Ascending aorta (tissue), 2 donors: ENCODE results near the gene TEC. TPM values are rescaled to one million over a fixed set of nuclear protein-coding genes. Genes with fewer than 3 reads are reported as not detected.

Experiments
- DNase-seq, 2 donors: peaks; one replicate each; pipeline ENCODE4 v3.0.0-alpha.2; 2019; ENCODE audit warnings: low spot score in 2 of 2
- H3K27ac ChIP-seq, 2 donors: fragments of 200-600 bp; sonication (generic); one replicate each; pipeline ENCODE4 v1.5.1; 2016 to 2017; ENCODE audit warnings: mild to moderate bottlenecking in 1 of 2
- H3K27me3 ChIP-seq: fragments of 200-600 bp; sonication (generic); one replicate; pipeline ENCODE4 v1.5.1; 2017
- H3K36me3 ChIP-seq, 2 donors: fragments of 200-600 bp; sonication (generic); one replicate each; pipeline ENCODE4 v1.5.1; 2016
- H3K4me1 ChIP-seq, 2 donors: fragments of 200-600 bp; sonication (generic); one replicate each; pipeline ENCODE4 v1.5.1; 2016 to 2017; ENCODE audit warnings: mild to moderate bottlenecking in 1 of 2
- H3K4me3 ChIP-seq, 2 donors: fragments of 200-600 bp; sonication (generic); one replicate each; pipeline ENCODE4 v1.5.1; 2016 to 2017; ENCODE audit warnings: mild to moderate bottlenecking in 1 of 2
- H3K9me3 ChIP-seq, 2 donors: fragments of 200-600 bp; sonication (generic); one replicate each; pipeline ENCODE4 v1.5.1; 2016
- intact Hi-C: fragments of 100-400 bp; cut with DNase I; formaldehyde crosslinking; loops from one replicate; pipeline ENCODE4 v1.15.1; 2023
- total RNA-seq: library from RNA; depleted of rRNA; stranded (reverse); fragments of >200 nt; gene quantifications from one replicate; pipeline ENCODE4 v1.1.0, GENCODE V29; 2016
- TF ChIP-seq, protein P1 (sequence below), 3 experiments: fragments of 200-600 bp in 2 of 3; fragments of 450-650 bp in 1 of 3; sonication (generic) in 2 of 3; IDR thresholded peaks; one replicate each; pipeline ENCODE4 v1.5.1; 2016 to 2019; ENCODE audit warnings: antibody characterized with exemption in 3 of 3, mild to moderate bottlenecking in 1 of 3, moderate library complexity in 1 of 3

Gene TEC
- total RNA-seq, 1 donor from 2014 or later = 4.5 TPM

- Histone ChIP-seq H3K27me3 (no peaks in the 10 kb centered on the region), H3K36me3 (peaks cover 0 to 15% of the 10 kb centered on the region in 2 donors), H3K4me1 (no peaks in the 10 kb centered on the region), H3K9me3 (no peaks in the 10 kb centered on the region), H3K4me3 (no peak overlapping the region), H3K27ac (no peak overlapping the region)
- no peak for DNase-seq
- TF ChIP-seq, protein P1, sequence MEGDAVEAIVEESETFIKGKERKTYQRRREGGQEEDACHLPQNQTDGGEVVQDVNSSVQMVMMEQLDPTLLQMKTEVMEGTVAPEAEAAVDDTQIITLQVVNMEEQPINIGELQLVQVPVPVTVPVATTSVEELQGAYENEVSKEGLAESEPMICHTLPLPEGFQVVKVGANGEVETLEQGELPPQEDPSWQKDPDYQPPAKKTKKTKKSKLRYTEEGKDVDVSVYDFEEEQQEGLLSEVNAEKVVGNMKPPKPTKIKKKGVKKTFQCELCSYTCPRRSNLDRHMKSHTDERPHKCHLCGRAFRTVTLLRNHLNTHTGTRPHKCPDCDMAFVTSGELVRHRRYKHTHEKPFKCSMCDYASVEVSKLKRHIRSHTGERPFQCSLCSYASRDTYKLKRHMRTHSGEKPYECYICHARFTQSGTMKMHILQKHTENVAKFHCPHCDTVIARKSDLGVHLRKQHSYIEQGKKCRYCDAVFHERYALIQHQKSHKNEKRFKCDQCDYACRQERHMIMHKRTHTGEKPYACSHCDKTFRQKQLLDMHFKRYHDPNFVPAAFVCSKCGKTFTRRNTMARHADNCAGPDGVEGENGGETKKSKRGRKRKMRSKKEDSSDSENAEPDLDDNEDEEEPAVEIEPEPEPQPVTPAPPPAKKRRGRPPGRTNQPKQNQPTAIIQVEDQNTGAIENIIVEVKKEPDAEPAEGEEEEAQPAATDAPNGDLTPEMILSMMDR (IDR thresholded peaks at IDR 0.05) = no peak
- intact Hi-C loops = loop anchor here (2.0 to 5.0 kb wide), 4 partner anchors 13 to 212 kb away; partner anchors contain the start of genes CNGA1 and NIPAL1
Observed at GRCh38 chr4:48139691-48140090, 129.9 kb downstream of the TEC start.

DNA sequence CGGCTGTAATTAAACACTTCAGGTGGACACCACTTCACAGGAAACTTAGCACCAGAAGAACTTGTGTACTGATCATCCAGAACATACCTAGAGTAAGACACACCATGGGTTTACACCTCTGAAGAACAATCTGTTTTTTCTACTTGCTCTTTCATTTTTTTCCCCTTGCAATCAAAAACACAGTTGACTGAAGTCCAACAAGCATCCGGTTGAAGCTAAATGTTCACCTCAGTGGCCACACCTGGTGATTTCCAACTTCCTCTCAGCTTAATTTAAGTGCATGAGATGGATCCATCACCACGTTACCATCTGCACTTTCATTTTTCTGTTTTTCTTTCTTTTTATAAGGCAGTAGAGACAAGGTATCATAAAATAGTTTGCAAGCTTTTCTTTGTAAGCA lies 130.7 kb downstream of the TEC start:
- TF ChIP-seq, protein P1 (IDR thresholded peaks at IDR 0.05) = no peak
- H3K27me3 ChIP-seq = no peaks in the 10 kb centered on the region
- intact Hi-C loops = loop anchor here (5.0 kb wide), 1 partner anchor 122 kb away; the partner anchor contains the start of genes CNGA1 and NIPAL1

DNA sequence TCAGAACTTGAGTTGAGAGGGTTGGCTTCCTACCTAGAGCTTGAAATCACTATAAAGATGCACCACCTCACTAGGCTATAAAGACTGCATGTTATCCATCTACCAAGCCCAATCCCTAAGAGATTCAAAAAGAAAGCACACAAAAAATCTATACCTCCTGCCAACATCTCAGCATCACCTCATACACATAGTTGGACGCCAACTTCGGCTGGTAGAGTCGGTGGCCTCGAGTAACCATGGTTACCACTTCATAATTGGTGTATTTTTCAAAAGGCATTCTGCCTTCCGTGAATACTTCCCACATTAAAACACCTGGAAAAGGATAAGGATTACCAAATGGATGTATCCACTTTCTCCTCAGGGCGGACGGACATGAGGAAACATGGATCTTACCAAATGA lies 131.1 kb downstream of the TEC start:
- Histone ChIP-seq H3K4me1 (no peaks in the 10 kb centered on the region), H3K27me3 (no peaks in the 10 kb centered on the region), H3K27ac (no peak overlapping the region), H3K4me3 (no peak overlapping the region), H3K36me3 (peaks cover 0 to 15% of the 10 kb centered on the region in 2 donors), H3K9me3 (no peaks in the 10 kb centered on the region)
- no peak for DNase-seq
- intact Hi-C loops = loop anchor here (5.0 kb wide), 1 partner anchor 121 kb away; the partner anchor contains the start of genes CNGA1 and NIPAL1
- TF ChIP-seq, protein P1 (IDR thresholded peaks at IDR 0.05) = no peak

More for the DNA sequence above, 130.7 kb downstream of the TEC start:
- H3K9me3 ChIP-seq = no peaks in the 10 kb centered on the region
- peaks cover 0 to 15% of the 10 kb centered on the region in 2 donors for H3K36me3 ChIP-seq
- DNase-seq = no peak
- no peaks in the 10 kb centered on the region for H3K4me1 ChIP-seq
- no peak overlapping the region for H3K27ac ChIP-seq
- no peak overlapping the region for H3K4me3 ChIP-seq

DNA sequence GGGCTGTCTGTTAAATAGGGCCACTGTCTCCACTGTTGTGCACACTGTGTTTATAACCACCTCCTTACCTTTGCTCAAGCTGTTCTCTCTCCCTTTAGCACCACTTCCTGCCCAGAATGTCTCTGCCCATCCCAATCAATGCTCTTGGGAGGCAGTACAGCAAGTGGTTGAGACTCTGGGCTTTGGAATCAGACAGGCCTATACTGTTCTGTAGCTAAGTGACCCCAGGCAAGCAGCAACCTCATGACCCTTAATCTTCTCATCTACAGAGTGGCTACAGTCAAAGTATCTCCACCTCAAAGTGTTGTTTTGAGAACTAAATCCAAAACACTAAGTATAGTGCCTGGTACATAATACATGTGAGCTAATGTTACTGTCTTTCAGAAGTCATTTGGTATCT lies 131.8 kb downstream of the TEC start:
- H3K4me1 ChIP-seq = no peaks in the 10 kb centered on the region
- no peak overlapping the region for H3K27ac ChIP-seq
- no peak overlapping the region for H3K4me3 ChIP-seq
- TF ChIP-seq, protein P1 (IDR thresholded peaks at IDR 0.05) = no peak
- DNase-seq = no peak
- intact Hi-C loops = loop anchor here (5.0 kb wide), 1 partner anchor 121 kb away; the partner anchor contains the start of genes CNGA1 and NIPAL1
- no peaks in the 10 kb centered on the region for H3K9me3 ChIP-seq
- H3K27me3 ChIP-seq = no peaks in the 10 kb centered on the region
- peaks cover 0 to 15% of the 10 kb centered on the region in 2 donors for H3K36me3 ChIP-seq

DNA sequence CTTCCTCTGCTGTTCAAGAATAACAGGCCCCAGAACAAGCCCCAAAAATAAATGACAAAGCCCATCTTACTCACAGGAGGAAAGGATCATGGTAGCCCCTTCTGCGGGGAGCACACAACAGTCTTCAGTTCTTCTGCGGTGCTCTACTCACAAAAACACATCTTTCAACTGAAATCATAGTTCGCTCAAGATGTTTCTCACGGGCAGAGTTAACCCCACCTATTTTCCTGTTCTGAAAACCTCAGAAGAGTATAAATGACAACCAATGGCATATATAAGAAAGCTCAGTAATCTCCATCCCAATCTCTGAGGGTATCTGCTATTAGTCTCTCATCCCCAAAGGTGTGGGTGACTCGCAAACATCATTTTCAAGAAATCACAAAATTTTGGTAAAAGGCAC lies 135.6 kb downstream of the TEC start, which contains the start of gene TXK:
Gene TXK (minus strand): TSS at position 170 of the 400 bp plus-strand sequence. CDS start 80 bp downstream, at position 90.
- Histone ChIP-seq H3K4me1 (no peaks in the 10 kb centered on the region), H3K36me3 (peaks cover 0 to 15% of the 10 kb centered on the region in 2 donors), H3K9me3 (no peaks in the 10 kb centered on the region), H3K27ac (no peak within 1 kb of the TSS), H3K27me3 (no peaks in the 10 kb centered on the region), H3K4me3 (no peak within 1 kb of the TSS)
- no peak for DNase-seq
- TF ChIP-seq, protein P1 (IDR thresholded peaks at IDR 0.05) = no peak
- intact Hi-C loops = no loop called here
